ENCODE data around the gene E2F7.

E2F7 gene

GRCh38 chr12:77062846-77063461, 2.4 kb downstream of the E2F7 start:
- H3K9me3 ChIP-seq (ENCODE audit: low read length), result no peaks in the 10 kb centered on the region
- peaks cover 7 to 13% of the 10 kb centered on the region in 2 donors for H3K27me3 ChIP-seq (ENCODE audit: control insufficient read depth in 1 of 2, insufficient read depth in 2 of 2, low read length in 2 of 2)
- H3K36me3 ChIP-seq (ENCODE audit: insufficient read depth, low read length), result no peaks in the 10 kb centered on the region
- H3K4me3 ChIP-seq (ENCODE audit: low read depth in 1 of 2, low read length in 2 of 2), result no peak overlapping the region
- no peak overlapping the region for H3K9ac ChIP-seq (ENCODE audit: low read length)
- peaks cover 6% of the 10 kb centered on the region for H3K4me1 ChIP-seq (ENCODE audit: insufficient read depth, low read length)
- no peak overlapping the region for H3K27ac ChIP-seq (ENCODE audit: low read depth, low read length)

- no peak overlapping the region for H3K4me3 ChIP-seq (ENCODE audit: low read depth in 1 of 2, low read length in 2 of 2)
- H3K27me3 ChIP-seq (ENCODE audit: control insufficient read depth in 1 of 2, insufficient read depth in 2 of 2, low read length in 2 of 2), result peaks cover 7 to 13% of the 10 kb centered on the region in 2 donors
- no peak overlapping the region for H3K27ac ChIP-seq (ENCODE audit: low read depth, low read length)
- no peak overlapping the region for H3K9ac ChIP-seq (ENCODE audit: low read length)
- no peaks in the 10 kb centered on the region for H3K9me3 ChIP-seq (ENCODE audit: low read length)
- H3K4me1 ChIP-seq (ENCODE audit: insufficient read depth, low read length), result peaks cover 6% of the 10 kb centered on the region
- no peaks in the 10 kb centered on the region for H3K36me3 ChIP-seq (ENCODE audit: insufficient read depth, low read length)
Measured at GRCh38 chr12:77062396-77062795, 3.0 kb downstream of the E2F7 start.

GRCh38 chr12:77060883-77061240, 4.5 kb downstream of the E2F7 start:
- Histone ChIP-seq H3K4me1 (ENCODE audit: insufficient read depth, low read length) (peaks cover 6% of the 10 kb centered on the region), H3K9ac (ENCODE audit: low read length) (no peak overlapping the region), H3K36me3 (ENCODE audit: insufficient read depth, low read length) (no peaks in the 10 kb centered on the region), H3K27me3 (ENCODE audit: control insufficient read depth in 1 of 2, insufficient read depth in 2 of 2, low read length in 2 of 2) (peaks cover 7 to 13% of the 10 kb centered on the region in 2 donors), H3K4me3 (ENCODE audit: low read depth in 1 of 2, low read length in 2 of 2) (no peak overlapping the region), H3K27ac (ENCODE audit: low read depth, low read length) (no peak overlapping the region), H3K9me3 (ENCODE audit: low read length) (no peaks in the 10 kb centered on the region)

GRCh38 chr12:77060136-77060882, 5.1 kb downstream of the E2F7 start:
- Histone ChIP-seq H3K4me1 (ENCODE audit: insufficient read depth, low read length) (peaks cover 6% of the 10 kb centered on the region), H3K9me3 (ENCODE audit: low read length) (no peaks in the 10 kb centered on the region), H3K9ac (ENCODE audit: low read length) (no peak overlapping the region), H3K27ac (ENCODE audit: low read depth, low read length) (no peak overlapping the region), H3K4me3 (ENCODE audit: low read depth in 1 of 2, low read length in 2 of 2) (no peak overlapping the region), H3K27me3 (ENCODE audit: control insufficient read depth in 1 of 2, insufficient read depth in 2 of 2, low read length in 2 of 2) (peaks cover 7 to 13% of the 10 kb centered on the region in 2 donors), H3K36me3 (ENCODE audit: insufficient read depth, low read length) (no peaks in the 10 kb centered on the region)

- Histone ChIP-seq H3K4me1 (ENCODE audit: insufficient read depth, low read length) (no peaks in the 10 kb centered on the region), H3K27me3 (ENCODE audit: control insufficient read depth in 1 of 2, insufficient read depth in 2 of 2, low read length in 2 of 2) (peaks cover 6 to 10% of the 10 kb centered on the region in 2 donors), H3K9me3 (ENCODE audit: low read length) (no peaks in the 10 kb centered on the region), H3K9ac (ENCODE audit: low read length) (no peak overlapping the region), H3K27ac (ENCODE audit: low read depth, low read length) (no peak overlapping the region), H3K4me3 (ENCODE audit: low read depth in 1 of 2, low read length in 2 of 2) (no peak overlapping the region), H3K36me3 (ENCODE audit: insufficient read depth, low read length) (no peaks in the 10 kb centered on the region)
Measured at GRCh38 chr12:77058740-77059139, 6.6 kb downstream of the E2F7 start.

GRCh38 chr12:77054851-77055250, 10.5 kb downstream of the E2F7 start:
- Histone ChIP-seq H3K9ac (ENCODE audit: low read length) (no peak overlapping the region), H3K27me3 (ENCODE audit: control insufficient read depth in 1 of 2, insufficient read depth in 2 of 2, low read length in 2 of 2) (no peaks in the 10 kb centered on the region), H3K27ac (ENCODE audit: low read depth, low read length) (no peak overlapping the region), H3K36me3 (ENCODE audit: insufficient read depth, low read length) (no peaks in the 10 kb centered on the region), H3K4me3 (ENCODE audit: low read depth in 1 of 2, low read length in 2 of 2) (no peak overlapping the region), H3K9me3 (ENCODE audit: low read length) (no peaks in the 10 kb centered on the region), H3K4me1 (ENCODE audit: insufficient read depth, low read length) (no peaks in the 10 kb centered on the region)

GRCh38 chr12:77053259-77053658, 12.1 kb downstream of the E2F7 start:
- no peaks in the 10 kb centered on the region for H3K9me3 ChIP-seq (ENCODE audit: low read length)
- H3K4me1 ChIP-seq (ENCODE audit: insufficient read depth, low read length), result no peaks in the 10 kb centered on the region
- no peaks in the 10 kb centered on the region for H3K36me3 ChIP-seq (ENCODE audit: insufficient read depth, low read length)
- H3K27ac ChIP-seq (ENCODE audit: low read depth, low read length), result no peak overlapping the region
- no peak overlapping the region for H3K4me3 ChIP-seq (ENCODE audit: low read depth in 1 of 2, low read length in 2 of 2)
- no peaks in the 10 kb centered on the region for H3K27me3 ChIP-seq (ENCODE audit: control insufficient read depth in 1 of 2, insufficient read depth in 2 of 2, low read length in 2 of 2)
- no peak overlapping the region for H3K9ac ChIP-seq (ENCODE audit: low read length)

GRCh38 chr12:77049767-77050353, 15.5 kb downstream of the E2F7 start:
- H3K4me3 ChIP-seq (ENCODE audit: low read depth in 1 of 2, low read length in 2 of 2), result no peak overlapping the region

GRCh38 chr12:77047341-77048109, 17.8 kb downstream of the E2F7 start:
- Histone ChIP-seq H3K27ac (ENCODE audit: low read depth, low read length) (no peak overlapping the region), H3K4me3 (ENCODE audit: low read depth in 1 of 2, low read length in 2 of 2) (no peak overlapping the region), H3K9me3 (ENCODE audit: low read length) (no peaks in the 10 kb centered on the region), H3K9ac (ENCODE audit: low read length) (no peak overlapping the region), H3K36me3 (ENCODE audit: insufficient read depth, low read length) (no peaks in the 10 kb centered on the region), H3K27me3 (ENCODE audit: control insufficient read depth in 1 of 2, insufficient read depth in 2 of 2, low read length in 2 of 2) (no peaks in the 10 kb centered on the region), H3K4me1 (ENCODE audit: insufficient read depth, low read length) (no peaks in the 10 kb centered on the region)

More at GRCh38 chr12:77049767-77050353, 15.5 kb downstream of the E2F7 start:
- Histone ChIP-seq H3K27ac (ENCODE audit: low read depth, low read length) (no peak overlapping the region), H3K9ac (ENCODE audit: low read length) (no peak overlapping the region), H3K27me3 (ENCODE audit: control insufficient read depth in 1 of 2, insufficient read depth in 2 of 2, low read length in 2 of 2) (no peaks in the 10 kb centered on the region), H3K9me3 (ENCODE audit: low read length) (no peaks in the 10 kb centered on the region), H3K4me1 (ENCODE audit: insufficient read depth, low read length) (no peaks in the 10 kb centered on the region), H3K36me3 (ENCODE audit: insufficient read depth, low read length) (no peaks in the 10 kb centered on the region)

- Histone ChIP-seq H3K36me3 (ENCODE audit: insufficient read depth, low read length) (no peaks in the 10 kb centered on the region), H3K4me1 (ENCODE audit: insufficient read depth, low read length) (no peaks in the 10 kb centered on the region), H3K9ac (ENCODE audit: low read length) (no peak overlapping the region), H3K9me3 (ENCODE audit: low read length) (no peaks in the 10 kb centered on the region), H3K27me3 (ENCODE audit: control insufficient read depth in 1 of 2, insufficient read depth in 2 of 2, low read length in 2 of 2) (no peaks in the 10 kb centered on the region), H3K4me3 (ENCODE audit: low read depth in 1 of 2, low read length in 2 of 2) (no peak overlapping the region), H3K27ac (ENCODE audit: low read depth, low read length) (no peak overlapping the region)
Measured at GRCh38 chr12:77046468-77046867, 18.9 kb downstream of the E2F7 start.

- Histone ChIP-seq H3K27ac (ENCODE audit: low read depth, low read length) (no peak overlapping the region), H3K36me3 (ENCODE audit: insufficient read depth, low read length) (no peaks in the 10 kb centered on the region), H3K27me3 (ENCODE audit: control insufficient read depth in 1 of 2, insufficient read depth in 2 of 2, low read length in 2 of 2) (no peaks in the 10 kb centered on the region), H3K4me3 (ENCODE audit: low read depth in 1 of 2, low read length in 2 of 2) (no peak overlapping the region), H3K9ac (ENCODE audit: low read length) (no peak overlapping the region), H3K4me1 (ENCODE audit: insufficient read depth, low read length) (no peaks in the 10 kb centered on the region), H3K9me3 (ENCODE audit: low read length) (no peaks in the 10 kb centered on the region)
Measured at GRCh38 chr12:77045183-77045582, 20.2 kb downstream of the E2F7 start.
